Esophagus muscularis mucosa (tissue), 4 donors: ENCODE measurements around the gene MATN4. TPM values are rescaled to one million over a fixed set of nuclear protein-coding genes. Genes with fewer than 3 reads are reported as not detected.

Source experiments
- DNase-seq: peaks from one replicate; pipeline ENCODE4 v3.0.0-alpha.2; 2017; ENCODE audit errors: extremely low spot score
- H3K27ac ChIP-seq, 4 donors: fragments of 200-600 bp; sonication (generic); replicated peaks in 1 of 4; 1 replicate in 3 of 4; 2 replicates in 1 of 4; pipeline ENCODE4 v1.5.1; 2016 to 2019; ENCODE audit warnings: mild to moderate bottlenecking in 1 of 4
- H3K27me3 ChIP-seq, 4 donors: fragments of 200-600 bp; sonication (generic); one replicate each; pipeline versions ENCODE4 v1.5.1 to v1.6.0; 2016 to 2019
- H3K36me3 ChIP-seq, 4 donors: fragments of 200-600 bp; sonication (generic); one replicate each; pipeline ENCODE4 v1.5.1; 2016 to 2019
- H3K4me1 ChIP-seq, 4 donors: fragments of 200-600 bp; sonication (generic); one replicate each; pipeline ENCODE4 v1.5.1; 2016 to 2019
- H3K4me3 ChIP-seq, 4 donors: fragments of 200-600 bp; sonication (generic); 1 replicate in 2 of 4; 2 replicates in 2 of 4; pipeline ENCODE4 v1.5.1; 2016 to 2019; ENCODE audit warnings: mild to moderate bottlenecking in 4 of 4, moderate library complexity in 1 of 4
- H3K9me3 ChIP-seq, 4 donors: fragments of 200-600 bp; sonication (generic); 1 replicate in 3 of 4; 2 replicates in 1 of 4; pipeline ENCODE4 v1.5.1; 2016 to 2019
- CTCF ChIP-seq, 3 experiments: fragments of 200-600 bp in 2 of 3; fragments of 450-650 bp in 1 of 3; sonication (generic) in 2 of 3; IDR thresholded peaks; one replicate each; pipeline ENCODE4 v1.5.1; 2017 to 2019; ENCODE audit warnings: antibody characterized with exemption in 3 of 3, mild to moderate bottlenecking in 2 of 3, moderate library complexity in 1 of 3
- EP300 ChIP-seq: sonication (generic); formaldehyde crosslinking; IDR thresholded peaks from one replicate; pipeline ENCODE4 v1.6.1; 2017; ENCODE audit warnings: antibody characterized with exemption
- POLR2A ChIP-seq: fragments of 450-650 bp; IDR thresholded peaks from one replicate; pipeline ENCODE4 v1.6.1; 2017; ENCODE audit warnings: antibody characterized with exemption, moderate library complexity, mild to moderate bottlenecking, low read depth
- POLR2AphosphoS5 ChIP-seq, 2 donors: sonication (generic); formaldehyde crosslinking; IDR thresholded peaks; one replicate each; pipeline ENCODE4 v1.6.1; 2017; ENCODE audit warnings: antibody characterized with exemption in 2 of 2
- WGBS: methylation state at CpG from one replicate; pipeline ENCODE4 v1.1.5; 2018; 5-methylcytosine and 5-hydroxymethylcytosine counted together
- intact Hi-C: fragments of 100-400 bp; cut with DNase I; formaldehyde crosslinking; loops from one replicate; pipeline ENCODE4 v1.15.1; 2023
- total RNA-seq, 4 donors: library from RNA; depleted of rRNA; stranded (reverse); fragments of >200 nt; gene quantifications; one replicate each; pipeline versions ENCODE4 v1.1.0 to v1.2.1, GENCODE V29; 2016

MATN4 gene
- total RNA-seq, 4 donors from 2014 or later, result 0.17 to 0.33 TPM; not detected in 2

DNA sequence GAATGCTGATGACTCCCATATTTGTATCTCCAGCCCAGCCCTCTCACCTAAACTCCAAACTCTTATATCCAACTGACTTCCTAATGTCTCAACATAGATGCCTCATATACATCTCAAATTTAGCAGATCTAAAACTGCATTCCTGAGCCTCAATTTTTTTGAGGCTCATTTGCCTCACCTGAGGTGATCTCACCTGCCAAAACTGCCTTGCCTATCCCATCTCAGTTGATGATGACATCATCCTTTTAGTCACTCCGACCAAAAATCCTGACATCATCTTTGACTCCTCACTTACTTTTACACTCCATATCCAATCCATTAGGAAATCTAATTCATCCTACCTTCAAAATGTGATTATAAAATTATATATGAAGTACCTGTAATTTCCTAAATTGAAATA lies 28.1 kb downstream of the MATN4 start:
- Histone ChIP-seq H3K9me3 (no peaks in the 10 kb centered on the region), H3K27ac (no peak overlapping the region), H3K4me1 (no peaks in the 10 kb centered on the region), H3K4me3 (no peak overlapping the region), H3K36me3 (no peaks in the 10 kb centered on the region), H3K27me3 (peaks cover 0 to 28% (median 0%) of the 10 kb centered on the region in 4 donors)
- TF ChIP-seq POLR2AphosphoS5 (IDR thresholded peaks at IDR 0.05) (no peak), EP300 (no peak), POLR2A (no peak), CTCF (IDR thresholded peaks at IDR 0.05) (no peak)
- 72% methylated on average over 1 of the region's 1 CpG for WGBS
- intact Hi-C loops, result no loop called here
- no peak for DNase-seq

GRCh38 chr20:45275338-45275737 lies 32.8 kb downstream of the MATN4 start:
- TF ChIP-seq POLR2A (no peak), POLR2AphosphoS5 (IDR thresholded peaks at IDR 0.05) (no peak)
- intact Hi-C loops, result no loop called here
- WGBS, result 73% methylated on average over 3 of the region's 3 CpGs
- Histone ChIP-seq H3K9me3 (no peaks in the 10 kb centered on the region), H3K27ac (no peak overlapping the region), H3K36me3 (no peaks in the 10 kb centered on the region), H3K27me3 (peaks cover 0 to 11% (median 0%) of the 10 kb centered on the region in 4 donors), H3K4me1 (no peaks in the 10 kb centered on the region), H3K4me3 (no peak overlapping the region)
- DNase-seq, result no peak

DNA sequence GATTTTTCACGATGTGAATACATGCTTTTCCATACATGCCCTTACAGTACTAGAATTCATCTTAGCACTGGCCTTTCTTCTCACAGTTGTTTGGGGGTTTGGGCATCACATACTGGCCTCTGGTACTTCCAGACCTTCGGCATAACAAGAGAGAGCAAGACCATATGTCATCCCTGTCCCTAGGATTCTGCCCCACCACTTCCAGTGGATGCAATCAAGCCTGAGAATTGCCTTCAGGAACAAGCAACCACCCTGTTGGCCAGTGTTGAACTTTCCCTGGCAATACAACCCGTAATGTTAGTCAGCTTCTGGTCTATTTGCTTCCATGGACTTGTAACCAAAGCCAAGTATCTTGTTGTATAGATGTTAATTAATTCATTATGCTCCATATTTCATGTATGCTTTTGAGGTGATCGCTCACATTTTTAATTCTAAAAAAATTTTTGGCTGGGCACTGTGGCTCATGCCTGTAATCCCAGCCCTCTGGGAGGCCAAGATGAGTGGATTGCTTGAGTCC lies 38.3 kb downstream of the MATN4 start:
- H3K27me3 ChIP-seq, result peaks cover 0 to 8% (median 0%) of the 10 kb centered on the region in 4 donors
- DNase-seq, result peak; percentile 68
- WGBS, result 83% methylated on average over 4 of the region's 4 CpGs
- no peak overlapping the region for H3K4me3 ChIP-seq
- no peaks in the 10 kb centered on the region for H3K9me3 ChIP-seq
- H3K4me1 ChIP-seq, result no peaks in the 10 kb centered on the region
- H3K36me3 ChIP-seq, result no peaks in the 10 kb centered on the region
- intact Hi-C loops, result no loop called here
- H3K27ac ChIP-seq, result no peak overlapping the region
- no peak for TF ChIP-seq POLR2A
- no peak for TF ChIP-seq EP300
- TF ChIP-seq CTCF (IDR thresholded peaks at IDR 0.05), result no peak
- TF ChIP-seq POLR2AphosphoS5 (IDR thresholded peaks at IDR 0.05), result no peak

GRCh38 chr20:45269056-45269455 lies 39.0 kb downstream of the MATN4 start:
- intact Hi-C loops, result no loop called here
- H3K4me1 ChIP-seq, result no peaks in the 10 kb centered on the region
- H3K9me3 ChIP-seq, result no peaks in the 10 kb centered on the region
- H3K36me3 ChIP-seq, result no peaks in the 10 kb centered on the region
- TF ChIP-seq CTCF (IDR thresholded peaks at IDR 0.05) (no peak), POLR2A (no peak), EP300 (no peak), POLR2AphosphoS5 (IDR thresholded peaks at IDR 0.05) (no peak)
- H3K27me3 ChIP-seq, result peaks cover 0 to 6% (median 0%) of the 10 kb centered on the region in 4 donors
- no peak overlapping the region for H3K27ac ChIP-seq
- DNase-seq, result peak; percentile 55
- H3K4me3 ChIP-seq, result no peak overlapping the region
- 86% methylated on average over 3 of the region's 3 CpGs for WGBS

DNA sequence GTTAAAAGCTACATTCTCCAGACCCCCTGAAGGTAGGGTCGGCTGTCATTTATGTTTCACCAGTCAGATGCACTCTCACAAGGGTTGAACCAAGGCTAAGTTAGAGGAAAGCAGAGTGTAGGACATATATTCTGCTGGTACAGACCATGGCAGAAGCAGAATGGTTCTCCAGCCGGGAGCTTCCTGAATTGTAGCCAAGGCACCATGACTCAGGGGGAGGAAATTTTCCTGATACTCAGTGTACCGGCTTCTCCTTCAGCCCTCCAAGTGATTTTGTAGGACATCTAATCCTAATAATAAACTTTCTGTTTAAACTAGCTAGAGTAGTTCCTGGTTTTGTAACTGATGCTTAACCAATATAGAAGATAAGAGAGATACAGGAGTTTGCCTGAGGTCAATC lies 39.6 kb downstream of the MATN4 start:
- H3K4me1 ChIP-seq, result no peaks in the 10 kb centered on the region
- 89% methylated on average over 3 of the region's 3 CpGs for WGBS
- intact Hi-C loops, result no loop called here
- TF ChIP-seq POLR2A (no peak), EP300 (no peak), POLR2AphosphoS5 (IDR thresholded peaks at IDR 0.05) (no peak), CTCF (IDR thresholded peaks at IDR 0.05) (no peak)
- no peaks in the 10 kb centered on the region for H3K9me3 ChIP-seq
- peak; percentile 74 for DNase-seq
- H3K36me3 ChIP-seq, result no peaks in the 10 kb centered on the region
- no peak overlapping the region for H3K27ac ChIP-seq
- H3K4me3 ChIP-seq, result no peak overlapping the region
- peaks cover 0 to under 1% (median 0%) of the 10 kb centered on the region in 4 donors for H3K27me3 ChIP-seq
